AG04450 (cell line): ENCODE results near the gene SEMA3A. TPM values are rescaled to one million over a fixed set of nuclear protein-coding genes. Genes with fewer than 3 reads are reported as not detected.

Experiments
- CTCF ChIA-PET: fragments of 300-600, 350-600 bp; formaldehyde crosslinking; extraction: SDS; loops from one replicate; lab custom pipeline; 2022; ENCODE audit warnings: antibody characterized with exemption, inconsistent platforms; lab: Charles Lee
- POLR2A ChIA-PET: fragments of 350-600 bp; formaldehyde crosslinking; extraction: SDS; loops from one replicate; lab custom pipeline; 2021; ENCODE audit warnings: antibody characterized with exemption, inconsistent platforms; lab: Yijun Ruan, JAX
- DNase-seq: peaks from one replicate; pipeline ENCODE4 v3.0.0-alpha.2; 2011; ENCODE audit warnings: low read depth, low spot score
- H3K27ac ChIP-seq: one replicate; pipeline ENCODE4 v1.5.1; 2012; ENCODE audit warnings: low read depth, low read length, control low read depth
- H3K27me3 ChIP-seq: one replicate; pipeline ENCODE4 v1.6.0; 2012; ENCODE audit warnings: low read length; ENCODE audit not compliant: control insufficient read depth, insufficient read depth
- H3K4me3 ChIP-seq: 2 replicates; pipeline ENCODE4 v1.5.1; 2011; ENCODE audit warnings: mild to moderate bottlenecking, low read depth, low read length, control low read depth
- H3K9me3 ChIP-seq: 2 replicates; pipeline ENCODE4 v1.5.1; 2012; ENCODE audit warnings: low read length; ENCODE audit not compliant: control insufficient read depth, insufficient read depth
- CTCF ChIP-seq: IDR thresholded peaks from 2 replicates; pipeline ENCODE4 v1.5.1; 2011; ENCODE audit warnings: low read depth, low read length, control low read depth, inconsistent platforms
- polyA plus RNA-seq: library from polyadenylated mRNA; depleted of rRNA; stranded (reverse); fragments of >200 nt; gene quantifications from 2 replicates; pipeline ENCODE4 v1.2.3, GENCODE V29; 2011

The SEMA3A gene
- polyA plus RNA-seq, 1 experiment, result 80.2 TPM

- ChIA-PET CTCF (no interaction called here), POLR2A (no interaction called here)
- Histone ChIP-seq H3K27ac (no peak overlapping the region), H3K9me3 (no peaks in the 10 kb centered on the region), H3K27me3 (no peaks in the 10 kb centered on the region), H3K4me3 (no peak overlapping the region)
- no peak for TF ChIP-seq CTCF
- DNase-seq, result no peak
Measured at GRCh38 chr7:84041649-84042048, 152.9 kb downstream of the SEMA3A start.

GRCh38 chr7:84040355-84040754 lies 154.2 kb downstream of the SEMA3A start:
- ChIA-PET CTCF (interaction anchor here (0.6 kb wide), 1 partner anchor 82 kb away, joined by 5 read pairs; no protein-coding TSS in a partner anchor), POLR2A (interaction anchor here (0.9 kb wide), 1 partner anchor 15 kb away, joined by 3 read pairs; no protein-coding TSS in a partner anchor)
- no peak for DNase-seq
- Histone ChIP-seq H3K27me3 (no peaks in the 10 kb centered on the region), H3K27ac (no peak overlapping the region), H3K4me3 (no peak overlapping the region), H3K9me3 (no peaks in the 10 kb centered on the region)
- no peak for TF ChIP-seq CTCF

GRCh38 chr7:84039432-84039831 lies 155.2 kb downstream of the SEMA3A start:
- Histone ChIP-seq H3K27ac (no peak overlapping the region), H3K4me3 (no peak overlapping the region), H3K27me3 (no peaks in the 10 kb centered on the region), H3K9me3 (no peaks in the 10 kb centered on the region)
- POLR2A ChIA-PET, result no interaction called here
- CTCF ChIA-PET, result no interaction called here
- DNase-seq, result no peak
- no peak for TF ChIP-seq CTCF

- no peak for DNase-seq
- ChIA-PET CTCF (no interaction called here), POLR2A (no interaction called here)
- Histone ChIP-seq H3K9me3 (no peaks in the 10 kb centered on the region), H3K27me3 (no peaks in the 10 kb centered on the region), H3K27ac (no peak overlapping the region), H3K4me3 (no peak overlapping the region)
- no peak for TF ChIP-seq CTCF
Measured at GRCh38 chr7:84027678-84028077, 166.9 kb downstream of the SEMA3A start.

GRCh38 chr7:84025332-84025927 lies 169.2 kb downstream of the SEMA3A start:
- TF ChIP-seq CTCF, result no peak
- Histone ChIP-seq H3K9me3 (no peaks in the 10 kb centered on the region), H3K27me3 (no peaks in the 10 kb centered on the region), H3K27ac (peak overlapping the region; percentile 47), H3K4me3 (no peak overlapping the region)
- POLR2A ChIA-PET, result interaction anchor here (0.6 to 1.1 kb wide), 3 partner anchors 15 to 169 kb away, joined by 3 to 6 read pairs (median 3); partner anchors contain the start of gene SEMA3A
- CTCF ChIA-PET, result no interaction called here
- peak; percentile 84 for DNase-seq
